ENCODE data around the gene AMOT.
A peak's percentile ranks its signal among the peaks of the same experiment; 100 is the strongest.

Gene AMOT

GRCh38 chrX:112738347-112739033 is 102.1 kb downstream of the AMOT start:
- no peak for DNase-seq

- DNase-seq, result no peak
These were observed 104.3 kb downstream of the AMOT start for GRCh38 chrX:112736310-112736709.

GRCh38 chrX:112735147-112735546 is 105.5 kb downstream of the AMOT start:
- no peak for DNase-seq

GRCh38 chrX:112734290-112734689 is 106.3 kb downstream of the AMOT start:
- peak in 4 of 51 donors; percentile 0 to 1 (median 0) for DNase-seq

DNA sequence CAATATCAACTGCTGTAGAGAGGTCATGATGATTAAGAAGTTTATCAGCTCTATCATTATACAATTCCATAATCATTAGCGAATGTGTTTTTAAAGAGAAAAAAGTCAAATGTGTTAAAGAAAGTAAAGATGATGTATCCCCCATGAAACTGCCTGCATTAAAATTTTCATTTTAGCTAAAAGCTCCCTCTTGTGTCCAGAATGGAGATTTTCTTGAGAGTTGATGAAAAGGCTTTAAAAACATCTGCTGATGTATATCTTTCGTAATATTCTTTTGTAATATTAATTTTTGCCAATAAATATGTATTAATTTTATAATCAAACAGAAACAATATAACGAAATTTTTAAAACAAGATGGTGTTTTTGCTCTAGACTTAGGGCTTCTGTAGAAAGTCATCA is 108.8 kb downstream of the AMOT start:
- DNase-seq, result no peak

All from hypothalamus (tissue), 51 donors.